Amniotic epithelial cell (primary cell): ENCODE measurements around the gene TOM1L1.

Source experiments
- DNase-seq: peaks from one replicate; pipeline ENCODE4 v3.0.0-alpha.2; 2010; ENCODE audit warnings: low read depth

Gene TOM1L1

DNA sequence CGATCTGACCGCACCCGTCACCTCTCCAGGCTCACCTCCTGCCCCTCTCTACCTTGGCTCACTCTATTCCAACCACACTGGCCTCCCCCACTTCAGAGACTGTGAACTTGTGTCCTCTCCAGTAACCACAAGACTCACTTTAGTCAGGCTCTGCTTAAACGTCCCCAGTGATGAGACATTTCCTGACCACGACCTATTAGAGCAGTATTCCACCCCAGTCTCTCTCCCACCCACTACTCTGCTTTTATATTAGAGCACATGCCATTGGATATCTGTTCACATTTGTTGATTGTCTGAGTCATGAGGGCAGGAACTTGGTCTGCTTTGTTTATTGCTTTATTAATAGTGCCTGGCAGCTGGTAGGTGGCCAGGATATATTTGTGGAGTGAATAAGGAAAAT lies 47.7 kb downstream of the TOM1L1 start:
- DNase-seq = peak; percentile 76

DNA sequence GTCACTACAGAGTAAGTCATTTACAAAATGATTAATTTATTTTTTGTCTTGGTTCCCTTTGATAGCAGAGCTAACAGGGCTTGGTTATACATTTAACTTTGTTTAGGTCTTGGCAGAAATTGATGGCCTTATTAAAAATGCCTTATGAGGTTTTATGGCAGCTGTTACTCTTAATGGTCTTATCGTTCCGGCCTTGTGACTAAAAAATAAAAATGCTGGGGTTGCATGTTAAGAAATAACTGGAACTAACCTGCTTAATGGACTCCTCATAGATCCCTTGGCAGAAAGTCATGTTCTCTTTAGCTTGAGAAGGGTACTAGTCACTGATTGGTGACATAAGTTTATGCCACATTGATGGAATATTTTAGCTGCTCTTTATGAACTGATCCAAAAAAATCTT lies 49.5 kb downstream of the TOM1L1 start:
- no peak for DNase-seq

DNA sequence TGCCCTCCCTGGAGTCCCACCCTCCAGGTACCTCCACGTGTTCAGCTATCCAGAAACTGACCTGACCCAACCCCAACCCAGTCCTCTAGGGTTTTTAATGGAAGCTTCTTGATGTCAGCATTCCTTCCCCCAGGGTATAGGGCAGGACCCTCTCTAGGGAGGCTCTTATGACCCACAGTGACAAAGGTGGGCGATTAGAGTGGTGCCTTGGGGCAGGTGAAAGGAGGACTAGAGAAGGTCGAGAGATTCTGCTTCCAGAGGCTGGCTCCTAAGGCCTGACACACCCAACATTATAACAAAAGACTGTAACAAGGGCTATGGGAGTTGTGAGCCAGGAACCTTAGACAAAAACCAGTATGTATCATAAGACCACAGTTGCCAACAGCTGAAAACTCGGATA lies 50.6 kb downstream of the TOM1L1 start:
- no peak for DNase-seq

DNA sequence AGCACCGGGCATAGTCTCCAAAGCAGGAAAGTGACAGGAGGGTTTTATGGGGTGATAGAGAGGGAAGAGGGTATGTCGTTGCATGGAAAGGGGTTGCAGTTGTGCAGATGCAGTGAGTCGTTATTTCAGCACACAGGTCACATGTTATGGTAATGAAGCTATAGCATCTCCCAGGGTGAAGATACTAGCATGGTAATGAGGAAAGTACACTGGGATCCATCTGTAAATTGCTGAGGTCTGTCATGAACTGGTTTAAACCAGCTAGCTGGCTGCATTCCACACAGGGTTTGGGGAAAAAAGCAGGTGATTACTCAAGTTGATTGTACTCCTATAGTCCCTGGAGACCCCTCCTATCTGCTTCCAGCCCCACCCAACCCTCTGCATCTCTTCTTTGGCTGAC lies 56.1 kb downstream of the TOM1L1 start:
- DNase-seq = no peak

DNA sequence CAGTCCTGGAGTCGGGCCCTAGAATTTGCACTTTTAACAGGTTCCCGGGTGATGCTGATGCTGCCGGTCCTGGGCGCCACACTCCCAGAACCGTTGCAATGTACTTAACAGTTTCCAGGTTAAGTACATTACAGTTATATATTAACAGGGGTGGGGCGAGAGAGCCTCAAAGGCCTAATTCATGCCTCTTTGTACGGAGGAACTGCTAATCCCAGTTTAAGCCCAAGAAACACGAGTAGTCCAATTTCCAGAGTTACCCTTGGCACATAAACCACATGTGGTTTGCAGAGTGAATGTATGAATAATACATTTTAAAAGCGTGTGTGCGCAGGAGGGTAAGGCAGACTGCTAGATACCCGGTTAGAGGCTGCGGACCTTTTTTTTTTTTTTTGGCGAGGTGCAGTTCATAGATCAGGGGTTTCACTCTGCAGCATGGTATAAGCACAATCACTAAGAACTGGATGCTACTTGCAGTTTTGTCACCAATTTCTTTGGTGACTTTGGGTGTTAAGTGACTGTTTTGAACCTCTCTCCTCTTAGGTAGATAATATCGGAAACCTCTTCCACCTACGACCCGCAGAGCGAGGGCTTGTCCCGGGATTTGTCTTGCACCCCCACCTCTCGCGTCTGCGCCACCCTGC lies 67.1 kb downstream of the TOM1L1 start:
- DNase-seq = peak; percentile 56

DNA sequence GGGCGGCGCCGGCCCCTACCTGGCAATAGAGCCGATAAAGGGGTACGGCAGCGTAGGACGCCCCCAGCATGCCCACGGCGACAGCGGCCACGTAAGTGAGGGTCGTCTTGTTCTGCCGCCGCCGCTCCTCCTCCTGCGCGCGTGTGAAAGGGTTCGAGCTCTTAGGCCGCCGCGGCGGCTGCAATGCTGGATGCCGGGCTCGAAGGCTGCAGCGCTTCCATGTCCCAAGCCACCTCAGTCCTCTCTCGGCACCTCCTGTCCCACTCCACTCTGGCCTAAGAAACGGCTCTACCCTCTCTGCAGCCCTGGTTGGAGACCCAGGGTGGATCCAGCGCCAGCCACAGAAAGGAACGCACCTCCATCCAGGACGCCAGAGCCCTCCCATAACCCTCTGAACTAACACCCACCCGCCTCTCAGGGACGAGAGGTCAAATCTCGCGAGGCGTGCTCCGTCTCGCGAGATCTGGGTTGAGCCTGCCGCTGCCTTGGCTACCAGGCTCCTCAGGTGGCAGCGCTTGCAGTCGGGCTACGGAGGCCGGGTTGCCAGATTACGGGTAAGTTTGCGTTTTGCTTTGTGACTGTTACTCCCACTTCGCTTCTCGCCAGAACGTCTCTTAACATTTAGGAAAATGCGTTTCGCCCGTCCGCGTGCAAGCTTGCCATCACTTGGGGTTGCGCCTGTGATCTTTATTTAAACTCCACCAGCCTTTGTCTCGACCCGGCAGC lies 67.8 kb downstream of the TOM1L1 start, which contains the start of the genes COX11 and STXBP4:
TSS of gene COX11 (minus strand) at position 393 of the 726 bp plus-strand sequence. CDS start at position 385, 8 bp downstream.
TSS of gene STXBP4 (plus strand) at position 504 of the 726 bp plus-strand sequence. CDS start 17,455 bp downstream, outside the sequence.
- DNase-seq = peak; percentile 96

DNA sequence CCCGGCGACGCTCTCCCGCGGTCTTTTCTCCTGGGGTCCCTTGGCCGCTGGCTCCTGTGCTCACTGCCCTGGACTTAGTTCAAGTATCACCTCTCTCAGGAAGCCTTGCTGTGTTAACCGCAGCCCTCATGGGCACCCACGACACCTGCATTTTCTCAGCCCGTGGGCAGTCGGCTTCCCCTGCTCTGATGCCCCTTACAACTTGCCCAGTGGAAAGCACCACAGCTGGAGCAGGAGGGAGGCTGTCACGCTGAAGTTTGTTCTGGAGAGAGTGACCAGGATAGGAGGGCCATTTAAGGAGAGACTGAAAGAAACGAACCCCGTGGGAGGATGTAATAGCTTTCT lies 68.3 kb downstream of the TOM1L1 start:
- DNase-seq = peak; percentile 22

DNA sequence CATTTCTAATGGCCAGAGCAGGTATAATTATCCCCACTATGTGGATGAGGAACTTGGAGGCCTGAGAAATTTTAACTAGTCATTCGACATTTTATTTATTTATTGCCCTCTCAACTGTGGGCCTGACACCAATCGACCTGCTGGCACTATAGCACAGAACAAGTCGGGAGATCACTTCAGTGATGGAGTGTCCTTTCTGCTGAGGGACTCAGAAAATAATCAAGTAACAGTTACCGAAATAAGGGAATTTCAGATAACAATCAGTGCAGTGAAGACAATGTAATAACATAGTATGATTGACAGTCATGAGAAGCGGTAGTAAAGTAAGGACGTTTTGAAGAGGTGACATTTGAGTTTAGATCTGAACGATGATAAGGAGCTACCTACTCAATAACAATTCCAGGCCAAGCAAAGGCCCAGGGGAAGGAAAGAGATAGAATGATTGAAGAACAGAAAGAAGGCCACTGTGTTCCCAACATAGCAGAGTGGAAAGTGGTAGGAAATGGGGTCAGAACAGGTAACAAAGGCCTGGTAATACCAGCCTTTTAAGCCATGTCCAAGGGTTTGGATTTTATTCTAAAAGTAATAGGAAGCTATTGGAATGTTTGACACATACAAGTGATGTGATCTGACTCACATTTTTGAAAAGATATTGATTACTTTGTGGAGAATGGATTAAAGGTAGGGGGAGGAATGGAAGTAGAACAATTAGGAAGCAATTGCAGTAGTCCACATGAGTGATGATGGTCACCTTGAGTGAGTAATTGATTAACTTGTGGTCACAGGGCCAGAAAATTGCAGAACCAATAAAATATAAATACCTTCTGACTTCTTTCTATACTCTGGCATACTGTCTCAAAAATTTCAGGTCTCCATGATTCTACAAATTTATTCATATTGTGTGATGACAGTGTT lies 69.3 kb downstream of the TOM1L1 start:
- DNase-seq = no peak

DNA sequence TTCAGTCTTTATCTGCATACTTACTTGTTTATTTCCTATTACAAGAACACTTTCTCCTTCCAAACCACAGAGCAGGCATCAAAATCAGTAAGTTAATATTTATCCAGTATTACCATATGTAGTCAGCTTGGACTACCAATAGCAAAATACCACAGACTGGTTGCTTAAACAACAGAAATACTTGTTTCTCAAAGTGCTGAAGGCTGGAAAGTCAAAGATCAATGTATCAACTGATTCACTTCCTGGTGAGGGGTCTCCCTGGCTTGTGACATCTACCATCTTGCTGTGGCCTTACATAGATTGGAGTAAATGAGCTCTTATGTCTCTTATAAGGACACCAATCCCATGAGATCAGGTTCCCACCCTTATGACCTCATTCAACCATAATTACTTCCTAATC lies 70.5 kb downstream of the TOM1L1 start:
- DNase-seq = no peak

DNA sequence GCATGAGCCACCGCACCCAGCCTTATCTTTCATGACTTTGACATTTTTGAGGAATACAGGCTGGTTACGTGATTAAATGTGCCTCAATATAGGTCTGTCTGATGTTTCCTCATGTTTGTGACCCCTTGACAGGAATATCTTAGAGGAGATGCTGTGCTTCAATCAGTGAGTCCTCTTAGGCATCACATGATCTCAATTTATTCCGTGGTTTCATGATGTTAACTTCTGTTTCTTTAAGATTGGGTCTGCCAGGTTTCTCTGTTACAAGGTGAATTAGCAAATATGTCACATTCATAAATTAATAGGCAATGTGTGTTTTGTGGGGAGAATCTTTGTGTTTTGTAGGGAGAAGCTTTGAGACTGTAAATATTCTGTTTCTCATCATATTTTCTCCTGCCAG lies 71.2 kb downstream of the TOM1L1 start:
- DNase-seq = no peak

DNA sequence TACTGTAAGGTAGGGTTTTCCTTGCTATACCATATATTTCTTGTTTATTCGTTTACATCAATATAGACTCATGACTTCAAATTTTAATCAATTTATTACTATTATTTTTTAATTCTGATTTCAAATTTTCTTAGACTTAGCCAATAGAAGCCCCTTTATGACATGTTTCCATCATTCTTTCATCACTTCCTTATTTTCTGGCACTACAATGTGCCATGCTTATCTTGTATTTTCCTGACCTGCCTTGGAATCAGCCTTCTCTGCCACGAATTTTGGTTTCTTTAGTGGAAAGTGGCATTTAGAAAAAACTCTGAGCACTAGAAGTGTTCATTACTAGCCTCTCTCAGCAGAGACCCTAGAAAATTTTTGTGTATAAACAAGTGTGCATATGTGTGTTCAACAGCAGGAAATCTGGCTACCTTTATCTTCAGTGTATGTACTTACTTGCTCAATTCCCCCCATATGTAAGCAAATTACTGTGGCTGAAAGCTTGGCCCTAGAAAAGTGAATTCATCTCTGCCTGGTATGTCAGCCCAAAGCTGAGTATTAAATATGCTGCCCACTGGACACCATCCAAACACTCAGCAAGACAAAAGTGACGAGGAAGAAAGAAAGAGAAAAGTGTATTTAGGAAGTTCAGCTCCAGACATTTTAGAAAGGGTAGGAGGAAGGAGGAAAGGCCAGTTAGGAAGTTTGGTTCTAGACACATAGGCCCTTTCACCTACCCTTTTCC lies 71.9 kb downstream of the TOM1L1 start:
- DNase-seq = no peak

DNA sequence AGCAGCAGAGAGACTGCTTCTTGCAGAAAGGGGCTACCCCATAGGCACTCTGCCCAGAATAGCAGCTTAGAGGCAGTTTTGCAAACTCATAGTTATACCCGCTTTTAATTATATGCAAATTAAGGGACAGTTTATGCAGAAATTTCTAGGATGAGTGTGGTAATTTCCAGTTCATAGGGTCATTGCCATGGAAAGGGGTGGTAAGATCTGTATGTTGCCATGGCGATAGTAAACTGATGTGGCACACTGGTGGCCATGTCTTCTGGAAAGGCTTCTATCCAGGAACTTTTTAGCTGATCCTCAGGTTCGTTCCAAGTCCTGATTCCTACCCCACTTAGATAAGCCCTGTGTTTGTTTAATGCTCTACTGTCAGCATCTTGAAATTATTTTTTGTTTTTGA lies 74.1 kb downstream of the TOM1L1 start:
- DNase-seq = no peak

DNA sequence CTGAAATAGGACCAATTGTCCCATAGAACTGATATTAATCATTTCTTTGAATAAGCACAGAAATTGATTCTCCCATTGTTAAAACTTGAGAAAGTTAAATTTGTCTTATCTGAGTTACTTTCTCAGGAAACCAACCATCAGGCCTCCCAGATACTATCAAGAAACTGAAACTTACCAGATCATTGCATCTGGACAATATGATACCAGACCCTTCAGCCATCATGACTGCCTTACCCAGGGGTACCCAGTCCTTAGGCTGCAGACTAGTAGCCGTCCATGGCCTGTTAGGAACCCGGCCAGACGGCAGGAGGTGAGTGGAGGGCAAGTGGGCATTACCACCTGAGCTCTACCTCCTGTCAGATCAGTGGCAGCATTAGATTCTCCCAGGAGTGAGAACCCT lies 75.7 kb downstream of the TOM1L1 start:
- no peak for DNase-seq

DNA sequence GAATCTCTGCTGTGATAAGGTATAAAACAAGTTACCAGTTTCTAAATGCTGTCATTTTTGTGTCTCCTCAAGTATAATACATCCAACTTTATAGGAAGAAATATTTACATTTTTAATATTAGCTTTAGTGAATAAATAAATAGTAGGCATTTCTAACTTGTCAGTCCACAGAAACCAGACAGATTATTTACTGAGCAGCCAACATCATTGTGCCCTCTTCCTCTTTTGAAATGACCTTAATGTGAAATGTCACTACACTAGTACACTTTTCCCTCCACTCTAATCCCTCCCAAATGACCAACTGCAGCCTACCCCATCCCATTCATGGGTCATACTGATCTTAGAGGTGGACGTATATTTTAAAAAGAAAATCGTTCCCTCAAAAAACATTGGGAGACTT lies 77.1 kb downstream of the TOM1L1 start:
- DNase-seq = no peak

DNA sequence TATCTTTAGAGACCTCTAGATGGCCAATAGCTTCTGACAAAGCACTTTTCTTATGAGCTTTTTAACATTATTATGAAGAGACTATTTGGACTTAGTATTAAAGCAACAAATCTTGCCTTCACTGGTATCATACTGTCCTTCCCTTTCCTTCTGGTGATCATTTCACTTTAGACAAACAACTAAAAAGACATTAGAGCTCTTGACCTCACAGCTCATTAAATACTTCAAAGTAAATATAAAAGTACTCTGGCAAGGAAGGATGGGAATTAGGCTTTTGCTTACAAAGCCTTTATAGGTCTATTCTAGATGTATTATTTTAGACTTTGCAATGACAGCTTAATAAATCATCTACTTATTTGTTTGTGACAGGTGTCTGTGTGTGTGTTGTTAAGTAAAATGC lies 79.0 kb downstream of the TOM1L1 start:
- no peak for DNase-seq

DNA sequence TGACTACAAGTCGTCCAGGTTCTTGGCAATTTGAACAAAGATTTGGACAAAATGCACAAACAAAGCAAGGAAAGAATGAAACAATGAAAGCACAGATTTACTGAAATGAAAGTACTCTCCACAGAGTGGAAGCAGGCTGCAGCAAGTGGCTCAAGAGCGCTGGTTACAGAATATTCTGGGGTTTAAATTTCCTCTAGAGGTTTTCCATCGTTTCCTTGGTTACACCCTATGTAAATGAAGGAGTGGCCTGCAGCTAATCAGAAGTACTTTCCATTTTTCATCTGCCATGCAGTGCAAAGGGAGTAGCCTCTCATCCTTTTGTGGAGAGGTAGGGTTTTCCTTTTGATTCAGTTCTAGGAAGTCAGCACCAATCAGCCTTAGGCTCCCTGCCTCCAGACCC lies 79.7 kb downstream of the TOM1L1 start:
- DNase-seq = no peak

DNA sequence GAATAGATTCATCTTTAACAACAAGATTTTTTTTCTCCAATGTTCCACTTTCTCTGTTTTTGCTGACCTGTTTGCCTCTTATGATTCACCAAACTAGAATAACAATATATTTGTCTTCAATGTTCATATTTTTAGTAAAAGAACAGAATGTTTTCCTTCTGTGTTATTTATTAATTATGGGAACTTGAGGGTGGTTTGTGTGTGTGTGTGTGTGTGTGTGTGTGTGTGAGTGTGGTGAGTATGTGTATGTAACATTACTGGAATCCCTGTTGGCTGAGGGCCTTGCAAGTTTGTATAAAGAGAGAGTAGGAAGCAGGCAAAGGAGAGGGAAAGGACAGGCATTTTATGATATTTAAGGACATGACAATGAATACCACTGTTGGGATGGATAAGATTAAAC lies 81.7 kb downstream of the TOM1L1 start:
- DNase-seq = peak; percentile 92

DNA sequence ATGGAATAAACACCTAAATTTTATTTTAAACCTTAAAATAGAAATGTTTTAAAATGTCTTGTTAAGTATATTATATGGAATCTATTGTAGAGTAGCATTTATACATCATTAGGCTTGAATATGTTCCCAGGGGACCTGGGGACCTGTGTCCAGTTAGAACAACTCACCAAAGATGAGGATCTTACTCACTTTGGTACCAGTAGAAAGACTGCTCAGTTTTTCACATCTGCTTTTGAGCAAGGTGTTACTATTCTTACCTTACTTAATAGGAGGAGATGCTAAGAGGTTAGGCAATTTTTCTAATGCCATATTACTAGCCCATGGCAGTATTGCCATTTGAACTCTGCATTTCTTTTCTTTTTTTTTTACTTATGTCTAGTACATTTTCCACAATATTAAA lies 82.6 kb downstream of the TOM1L1 start:
- DNase-seq = no peak

DNA sequence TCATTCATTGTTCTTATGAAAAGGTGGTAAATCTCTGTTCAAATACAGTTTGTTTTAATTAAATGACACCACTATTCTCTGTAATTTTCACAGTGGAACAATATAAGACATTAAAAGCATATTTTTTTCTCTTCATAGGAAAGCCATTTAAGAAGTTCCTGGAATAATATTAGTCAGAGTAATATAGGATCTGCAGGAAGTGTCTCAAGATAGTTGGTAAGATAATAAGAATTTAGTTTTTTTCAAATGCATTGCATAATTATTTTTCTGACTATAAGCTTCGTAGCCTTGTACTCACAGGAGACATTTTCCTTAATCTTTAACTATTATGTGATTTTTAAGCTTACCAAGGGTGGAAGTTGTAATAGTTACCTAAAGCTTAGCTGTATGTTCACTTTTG lies 84.8 kb downstream of the TOM1L1 start:
- peak; percentile 57 for DNase-seq

DNA sequence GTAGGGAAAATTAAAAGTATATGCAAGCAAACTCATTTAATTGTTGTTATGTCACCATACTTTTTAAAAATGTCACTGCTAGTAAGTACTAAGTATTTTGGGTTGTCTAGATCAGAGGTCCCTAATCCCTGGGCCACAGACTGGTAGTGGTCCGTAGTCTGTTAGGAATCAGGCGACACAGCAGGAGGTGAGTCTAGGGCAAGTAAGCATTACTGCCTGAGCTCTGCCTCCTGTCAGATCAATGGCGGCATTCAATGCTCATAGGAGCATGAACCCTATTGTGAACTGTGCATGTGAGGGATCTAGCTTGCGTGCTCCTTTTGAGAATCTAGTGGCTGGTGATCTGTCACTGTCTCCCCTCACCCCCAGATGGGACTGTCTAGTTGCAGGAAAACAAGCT lies 89.5 kb downstream of the TOM1L1 start:
- no peak for DNase-seq

DNA sequence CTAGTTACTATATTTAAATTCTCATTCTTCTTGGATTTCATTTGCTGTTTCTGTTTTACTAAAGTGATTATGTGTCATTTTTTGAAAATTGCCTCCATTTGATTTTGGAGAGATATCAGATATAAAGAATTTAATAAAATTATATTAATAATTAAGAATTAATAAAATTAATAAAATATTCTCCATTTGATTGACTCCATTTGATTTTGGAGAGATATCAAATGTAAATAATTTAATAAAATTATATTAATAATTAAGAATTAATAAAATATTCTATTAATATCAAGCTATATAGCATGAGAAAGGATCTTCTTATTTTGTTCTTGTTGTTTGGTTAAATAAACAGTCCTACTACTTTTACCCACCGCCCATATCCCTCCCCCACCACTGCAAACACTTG lies 90.9 kb downstream of the TOM1L1 start:
- no peak for DNase-seq
